ENCODE data around the gene RBFOX2.

DNA sequence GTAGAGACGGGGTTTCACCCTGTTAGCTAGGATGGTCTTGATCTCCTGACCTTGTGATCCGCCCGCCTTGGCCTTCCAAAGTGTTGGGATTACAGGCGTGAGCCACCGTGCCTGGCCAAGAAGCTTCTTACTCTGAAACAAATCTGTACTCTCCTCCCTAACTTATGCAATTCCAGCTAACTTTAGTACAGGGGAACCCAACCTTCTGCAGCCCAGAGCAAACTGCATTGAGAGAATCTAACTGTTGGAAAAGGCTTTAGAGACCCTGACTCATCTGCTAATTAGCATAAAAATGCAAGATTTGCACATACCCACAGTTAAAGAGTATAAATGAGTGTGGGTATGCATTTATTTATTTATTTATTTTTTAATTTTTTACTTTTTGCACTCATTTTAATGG lies 246.1 kb downstream of the RBFOX2 start:
- TF ChIP-seq, protein P1, sequence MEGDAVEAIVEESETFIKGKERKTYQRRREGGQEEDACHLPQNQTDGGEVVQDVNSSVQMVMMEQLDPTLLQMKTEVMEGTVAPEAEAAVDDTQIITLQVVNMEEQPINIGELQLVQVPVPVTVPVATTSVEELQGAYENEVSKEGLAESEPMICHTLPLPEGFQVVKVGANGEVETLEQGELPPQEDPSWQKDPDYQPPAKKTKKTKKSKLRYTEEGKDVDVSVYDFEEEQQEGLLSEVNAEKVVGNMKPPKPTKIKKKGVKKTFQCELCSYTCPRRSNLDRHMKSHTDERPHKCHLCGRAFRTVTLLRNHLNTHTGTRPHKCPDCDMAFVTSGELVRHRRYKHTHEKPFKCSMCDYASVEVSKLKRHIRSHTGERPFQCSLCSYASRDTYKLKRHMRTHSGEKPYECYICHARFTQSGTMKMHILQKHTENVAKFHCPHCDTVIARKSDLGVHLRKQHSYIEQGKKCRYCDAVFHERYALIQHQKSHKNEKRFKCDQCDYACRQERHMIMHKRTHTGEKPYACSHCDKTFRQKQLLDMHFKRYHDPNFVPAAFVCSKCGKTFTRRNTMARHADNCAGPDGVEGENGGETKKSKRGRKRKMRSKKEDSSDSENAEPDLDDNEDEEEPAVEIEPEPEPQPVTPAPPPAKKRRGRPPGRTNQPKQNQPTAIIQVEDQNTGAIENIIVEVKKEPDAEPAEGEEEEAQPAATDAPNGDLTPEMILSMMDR (IDR thresholded peaks at IDR 0.05): no peak
- TF ChIP-seq POLR2AphosphoS5 (IDR thresholded peaks at IDR 0.05): no peak
